GM12872 (cell line): Measurements from ENCODE around the gene TRUB2.

Experiments
- CTCF ChIP-seq: IDR thresholded peaks from 3 replicates; pipeline ENCODE4 v1.5.1; 2011; ENCODE audit warnings: low read depth, mild to moderate bottlenecking, low read length, moderate library complexity; ENCODE audit not compliant: insufficient read depth

The TRUB2 gene

GRCh38 chr9:128339761-128340690 lies 17.8 kb upstream of the TRUB2 start, which contains the start of gene SLC27A4:
TSS of gene SLC27A4 (plus strand) at chr9:128340527. CDS start at chr9:128343133, 2,606 bp downstream.
- no peak for TF ChIP-seq CTCF

- no peak for TF ChIP-seq CTCF
Measured at GRCh38 chr9:128337936-128338335, 15.7 kb upstream of the TRUB2 start.

GRCh38 chr9:128335914-128336313 lies 13.7 kb upstream of the TRUB2 start:
- TF ChIP-seq CTCF: no peak

GRCh38 chr9:128335161-128335560 lies 12.9 kb upstream of the TRUB2 start:
- no peak for TF ChIP-seq CTCF

GRCh38 chr9:128333451-128333869 lies 11.2 kb upstream of the TRUB2 start:
- TF ChIP-seq CTCF: no peak

GRCh38 chr9:128325629-128326028 lies 3.4 kb upstream of the TRUB2 start:
- no peak for TF ChIP-seq CTCF

- TF ChIP-seq CTCF: no peak
Measured at GRCh38 chr9:128324401-128324800, 2.2 kb upstream of the TRUB2 start.
